MM.1S (cell line): Measurements from ENCODE around the gene CLEC2B.
"Not testable (repeated sequence)": the region's sequence is repeated elsewhere in the genome, so short reads cannot be mapped to it uniquely, and the experiment has no call there.

Source experiments
- DNase-seq: peaks from one replicate; pipeline ENCODE4 v3.0.0-alpha.2; 2015
- H2AFZ ChIP-seq: fragments of 300-600 bp; sonication (generic); 2 replicates; pipeline ENCODE4 v1.6.0; 2016; ENCODE audit warnings: antibody characterized with exemption, low read length
- H3F3A ChIP-seq: fragments of 300-600 bp; sonication (generic); 2 replicates; pipeline ENCODE4 v1.6.1; 2016; ENCODE audit warnings: mild to moderate bottlenecking, antibody characterized with exemption, low read length, moderate library complexity, mixed read lengths; ENCODE audit not compliant: insufficient read depth
- H3K27ac ChIP-seq: fragments of 300-600 bp; sonication (generic); 2 replicates; pipeline ENCODE4 v1.5.1; 2016; ENCODE audit warnings: mild to moderate bottlenecking, low read length
- H3K27me3 ChIP-seq: fragments of 300-600 bp; sonication (generic); replicated peaks from 2 replicates; pipeline ENCODE4 v1.6.0; 2016; ENCODE audit warnings: low read length; ENCODE audit not compliant: insufficient read depth
- H3K36me3 ChIP-seq: fragments of 300-600 bp; sonication (generic); replicated peaks from 2 replicates; pipeline ENCODE4 v1.6.1; 2016; ENCODE audit warnings: mild to moderate bottlenecking, low read length, mixed read lengths; ENCODE audit not compliant: insufficient read depth
- H3K4me1 ChIP-seq: fragments of 300-600 bp; sonication (generic); 2 replicates; pipeline ENCODE4 v1.6.1; 2016; ENCODE audit warnings: low read length, mixed read lengths
- H3K4me2 ChIP-seq: fragments of 300-600 bp; sonication (generic); 2 replicates; pipeline ENCODE4 v1.6.0; 2016; ENCODE audit warnings: low read depth, low read length
- H3K4me3 ChIP-seq: fragments of 300-600 bp; sonication (generic); 2 replicates; pipeline ENCODE4 v1.5.1; 2016; ENCODE audit warnings: low read length, mixed read lengths
- H3K79me2 ChIP-seq: fragments of 300-600 bp; sonication (generic); 2 replicates; pipeline ENCODE4 v1.6.1; 2016; ENCODE audit warnings: mixed run types, low read length, mixed read lengths
- H3K9ac ChIP-seq: fragments of 300-600 bp; sonication (generic); 2 replicates; pipeline ENCODE4 v1.6.1; 2016; ENCODE audit warnings: low read length, mixed read lengths
- H3K9me2 ChIP-seq: fragments of 300-600 bp; sonication (generic); replicated peaks from 2 replicates; pipeline ENCODE4 v1.6.1; 2016; ENCODE audit warnings: mild to moderate bottlenecking, low read length, mixed read lengths; ENCODE audit not compliant: insufficient read depth
- H3K9me3 ChIP-seq: fragments of 300-600 bp; sonication (generic); replicated peaks from 2 replicates; pipeline ENCODE4 v1.6.1; 2016; ENCODE audit warnings: mild to moderate bottlenecking, low read length, mixed read lengths; ENCODE audit not compliant: insufficient read depth
- H4K20me1 ChIP-seq: fragments of 300-600 bp; sonication (generic); 2 replicates; pipeline ENCODE4 v1.6.1; 2016; ENCODE audit warnings: mild to moderate bottlenecking, low read length, moderate library complexity, mixed read lengths; ENCODE audit not compliant: insufficient read depth
- EZH2 ChIP-seq: fragments of 300-600 bp; sonication (generic); optimal IDR thresholded peaks from 2 replicates; pipeline ENCODE3; 2017; ENCODE audit warnings: low read depth, mild to moderate bottlenecking, antibody characterized with exemption, low read length, mixed read lengths
- EZH2phosphoT487 ChIP-seq: fragments of 300-600 bp; sonication (generic); IDR thresholded peaks from 2 replicates; pipeline ENCODE4 v1.6.1; 2018; ENCODE audit warnings: antibody characterized with exemption, low read length
- TF ChIP-seq, protein P1 (sequence below): fragments of 300-600 bp; sonication (generic); IDR thresholded peaks from 2 replicates; pipeline ENCODE4 v1.5.1; 2016; ENCODE audit warnings: antibody characterized with exemption, low read length, mixed read lengths

The CLEC2B gene

DNA sequence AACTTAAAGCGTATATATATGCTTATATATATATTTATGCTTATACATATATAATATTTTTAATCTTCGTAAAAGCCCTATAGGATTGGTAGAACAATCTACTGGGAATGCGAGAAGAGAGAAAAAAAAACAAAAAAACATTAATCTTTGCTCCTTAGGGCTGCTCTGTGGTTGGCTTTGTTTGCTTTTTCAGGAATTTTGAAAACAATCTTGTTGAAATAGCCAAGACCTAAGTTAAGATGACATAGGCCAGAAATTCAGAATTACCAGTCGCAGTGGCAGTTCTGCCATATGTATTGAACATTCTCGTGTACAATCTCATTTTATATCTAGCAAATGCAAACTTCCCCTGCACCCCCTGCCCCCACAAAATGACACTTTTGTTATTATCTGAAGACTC lies 12.8 kb upstream of the CLEC2B start:
- no peak for DNase-seq
- Histone ChIP-seq H3K27ac (no peak overlapping the region), H2AFZ (no peak overlapping the region), H3K4me2 (no peak overlapping the region), H3K27me3 (no peaks in the 10 kb centered on the region), H3K9me2 (no peaks in the 10 kb centered on the region), H3K9me3 (no peaks in the 10 kb centered on the region), H3K79me2 (no peaks in the 10 kb centered on the region), H3K4me1 (peaks cover 11% of the 10 kb centered on the region), H3F3A (no peaks in the 10 kb centered on the region), H3K9ac (no peak overlapping the region), H4K20me1 (no peaks in the 10 kb centered on the region), H3K4me3 (no peak overlapping the region), H3K36me3 (no peaks in the 10 kb centered on the region)
- TF ChIP-seq, protein P1, sequence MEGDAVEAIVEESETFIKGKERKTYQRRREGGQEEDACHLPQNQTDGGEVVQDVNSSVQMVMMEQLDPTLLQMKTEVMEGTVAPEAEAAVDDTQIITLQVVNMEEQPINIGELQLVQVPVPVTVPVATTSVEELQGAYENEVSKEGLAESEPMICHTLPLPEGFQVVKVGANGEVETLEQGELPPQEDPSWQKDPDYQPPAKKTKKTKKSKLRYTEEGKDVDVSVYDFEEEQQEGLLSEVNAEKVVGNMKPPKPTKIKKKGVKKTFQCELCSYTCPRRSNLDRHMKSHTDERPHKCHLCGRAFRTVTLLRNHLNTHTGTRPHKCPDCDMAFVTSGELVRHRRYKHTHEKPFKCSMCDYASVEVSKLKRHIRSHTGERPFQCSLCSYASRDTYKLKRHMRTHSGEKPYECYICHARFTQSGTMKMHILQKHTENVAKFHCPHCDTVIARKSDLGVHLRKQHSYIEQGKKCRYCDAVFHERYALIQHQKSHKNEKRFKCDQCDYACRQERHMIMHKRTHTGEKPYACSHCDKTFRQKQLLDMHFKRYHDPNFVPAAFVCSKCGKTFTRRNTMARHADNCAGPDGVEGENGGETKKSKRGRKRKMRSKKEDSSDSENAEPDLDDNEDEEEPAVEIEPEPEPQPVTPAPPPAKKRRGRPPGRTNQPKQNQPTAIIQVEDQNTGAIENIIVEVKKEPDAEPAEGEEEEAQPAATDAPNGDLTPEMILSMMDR, result no peak
- TF ChIP-seq EZH2 (no peak), EZH2phosphoT487 (no peak)

DNA sequence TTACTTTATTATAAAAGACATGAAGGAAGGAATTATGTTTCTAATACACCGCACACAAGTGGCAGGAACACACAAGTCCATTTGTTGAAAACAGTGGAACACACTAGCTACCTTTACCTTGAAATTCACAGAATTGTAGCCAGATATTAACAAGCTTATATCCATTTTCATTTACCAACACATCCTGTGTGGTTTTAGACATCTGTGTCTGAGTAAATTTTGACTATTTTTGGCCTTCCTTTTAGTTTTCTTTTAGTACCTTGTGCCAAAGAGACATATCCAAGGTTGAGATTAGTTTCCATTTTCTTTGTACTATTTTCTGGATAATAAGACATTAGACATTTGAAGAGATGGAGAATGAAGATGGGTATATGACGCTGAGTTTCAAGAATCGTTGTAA lies 12.1 kb upstream of the CLEC2B start, which contains the start of gene KLRF2:
Gene KLRF2, plus strand, starts transcription at position 244 of the 400 bp plus-strand sequence. Its CDS starts 107 bp downstream, at position 351.
- H3K36me3 ChIP-seq, result no peaks in the 10 kb centered on the region
- peaks cover 11% of the 10 kb centered on the region for H3K4me1 ChIP-seq
- H3F3A ChIP-seq, result no peaks in the 10 kb centered on the region
- peak; percentile 43 for DNase-seq
- H4K20me1 ChIP-seq, result no peaks in the 10 kb centered on the region
- no peak within 1 kb of the TSS for H3K9ac ChIP-seq
- H3K4me2 ChIP-seq, result peak within 1 kb of the TSS; percentile 46
- TF ChIP-seq EZH2phosphoT487, result no peak
- TF ChIP-seq EZH2, result no peak
- TF ChIP-seq, protein P1, result no peak
- H3K9me2 ChIP-seq, result no peaks in the 10 kb centered on the region
- H3K9me3 ChIP-seq, result no peaks in the 10 kb centered on the region
- no peaks in the 10 kb centered on the region for H3K27me3 ChIP-seq
- no peak within 1 kb of the TSS for H3K27ac ChIP-seq
- H2AFZ ChIP-seq, result no peak within 1 kb of the TSS
- H3K4me3 ChIP-seq, result no peak within 1 kb of the TSS
- H3K79me2 ChIP-seq, result no peaks in the 10 kb centered on the region

DNA sequence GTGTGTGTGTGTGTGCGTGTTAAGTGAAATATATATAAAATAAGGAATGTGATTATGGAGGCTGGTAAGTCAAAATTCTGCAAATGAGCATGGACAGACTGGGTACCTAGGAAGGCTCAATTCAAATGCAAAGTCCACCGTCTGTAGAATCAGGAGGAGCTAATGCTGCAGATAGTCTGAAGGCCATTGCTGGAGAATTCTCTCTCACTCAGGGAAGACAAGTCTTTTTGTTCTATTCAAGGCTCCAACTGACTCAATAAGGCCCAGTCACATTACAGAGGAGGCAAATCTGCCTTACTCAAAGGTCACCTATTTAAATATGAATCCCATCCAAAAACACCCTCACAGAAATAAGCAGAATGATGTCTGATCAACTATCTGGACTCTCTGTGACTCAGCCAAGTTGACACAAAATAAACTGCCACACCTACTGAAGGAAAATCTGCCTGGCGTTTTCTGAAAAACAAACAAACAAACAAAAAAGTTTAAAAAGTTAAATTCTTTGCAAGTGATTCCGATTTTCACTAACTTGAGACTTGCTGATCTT lies 11.5 kb upstream of the CLEC2B start:
- H3K4me3 ChIP-seq, result no peak overlapping the region
- H3K4me1 ChIP-seq, result peaks cover 11% of the 10 kb centered on the region
- H2AFZ ChIP-seq, result no peak overlapping the region
- H4K20me1 ChIP-seq, result no peaks in the 10 kb centered on the region
- H3K27me3 ChIP-seq, result no peaks in the 10 kb centered on the region
- no peaks in the 10 kb centered on the region for H3K9me2 ChIP-seq
- peak overlapping the region; percentile 46; the same call in 1 of the 2 replicates for H3K4me2 ChIP-seq
- H3K9ac ChIP-seq, result no peak overlapping the region
- no peaks in the 10 kb centered on the region for H3K9me3 ChIP-seq
- H3K27ac ChIP-seq, result no peak overlapping the region
- TF ChIP-seq, protein P1, result no peak
- TF ChIP-seq EZH2, result no peak
- no peak for TF ChIP-seq EZH2phosphoT487
- no peaks in the 10 kb centered on the region for H3K36me3 ChIP-seq
- no peak for DNase-seq
- no peaks in the 10 kb centered on the region for H3F3A ChIP-seq
- no peaks in the 10 kb centered on the region for H3K79me2 ChIP-seq

DNA sequence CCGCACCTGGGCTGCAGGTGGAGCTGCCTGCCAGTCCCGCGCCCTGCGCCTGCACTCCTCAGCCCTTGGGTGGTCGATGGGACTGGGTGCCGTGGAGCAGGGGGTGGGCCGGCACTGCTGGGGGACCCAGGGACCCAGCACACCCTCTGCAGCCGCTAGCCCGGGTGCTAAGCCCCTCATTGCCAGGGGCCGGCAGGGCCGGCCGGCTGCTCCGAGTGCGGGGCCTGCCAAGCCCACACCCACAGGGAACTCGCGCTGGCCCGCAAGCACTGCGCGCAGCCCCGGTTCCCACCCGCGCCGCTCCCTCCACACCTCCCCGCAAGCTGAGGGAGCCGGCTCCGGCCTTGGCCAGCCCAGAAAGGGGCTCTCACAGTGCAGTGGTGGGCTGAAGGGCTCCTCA lies 7.0 kb upstream of the CLEC2B start:
- H3K79me2 ChIP-seq, H3K4me1 ChIP-seq, H3K4me3 ChIP-seq, H3K9me3 ChIP-seq, H4K20me1 ChIP-seq, H3K9me2 ChIP-seq, H2AFZ ChIP-seq, H3F3A ChIP-seq, H3K36me3 ChIP-seq, H3K4me2 ChIP-seq, H3K27me3 ChIP-seq, H3K9ac ChIP-seq, DNase-seq, H3K27ac ChIP-seq: not testable (repeated sequence)
